Stimulated activated CD4-positive, alpha-beta T cell treated with anti-CD3 and anti-CD28 coated beads, Interleukin-15, amount 100 ng/mL, for 48 hours (primary cell): Measurements from ENCODE around the gene ZNF526.
"Not testable (repeated sequence)": the region's sequence is repeated elsewhere in the genome, so short reads cannot be mapped to it uniquely, and the experiment has no call there.

ENCODE experiments used
- DNase-seq, 2 donors: peaks; one replicate each; pipeline ENCODE4 v3.0.0-alpha.2; 2020; ENCODE audit warnings: low read depth in 2 of 2

Gene ZNF526

GRCh38 chr19:42266105-42266504 lies 46.0 kb downstream of the ZNF526 start:
- not testable (repeated sequence) for DNase-seq

GRCh38 chr19:42266928-42267603 lies 47.0 kb downstream of the ZNF526 start:
- DNase-seq: not testable (repeated sequence)

GRCh38 chr19:42267644-42268141 lies 47.6 kb downstream of the ZNF526 start:
- DNase-seq: no peak

GRCh38 chr19:42268142-42268703 lies 48.1 kb downstream of the ZNF526 start:
- DNase-seq: peak; percentile 98 to 99

GRCh38 chr19:42268704-42269477 lies 48.8 kb downstream of the ZNF526 start, which contains the start of gene CIC:
TSS of gene CIC (plus strand) at chr19:42269252. CDS start at chr19:42271784, 2,532 bp downstream.
- peak; percentile 99 for DNase-seq

- no peak for DNase-seq
These were observed 49.6 kb downstream of the ZNF526 start for GRCh38 chr19:42269478-42270345.

- peak; percentile 61 to 65 for DNase-seq
These were observed 50.4 kb downstream of the ZNF526 start for GRCh38 chr19:42270346-42271044.

GRCh38 chr19:42271045-42271419 lies 50.9 kb downstream of the ZNF526 start:
- DNase-seq: no peak

- DNase-seq: no peak
These were observed 51.9 kb downstream of the ZNF526 start for GRCh38 chr19:42271861-42272534.

- DNase-seq: no peak
These were observed 52.4 kb downstream of the ZNF526 start for GRCh38 chr19:42272535-42272897.

- no peak for DNase-seq
These were observed 52.9 kb downstream of the ZNF526 start for GRCh38 chr19:42272989-42273406.

- no peak for DNase-seq
These were observed 53.4 kb downstream of the ZNF526 start for GRCh38 chr19:42273407-42274064.

GRCh38 chr19:42274065-42274682 lies 54.1 kb downstream of the ZNF526 start:
- no peak for DNase-seq

GRCh38 chr19:42275103-42275502 lies 55.0 kb downstream of the ZNF526 start:
- no peak for DNase-seq

GRCh38 chr19:42275517-42275916 lies 55.4 kb downstream of the ZNF526 start:
- DNase-seq: no peak

- no peak for DNase-seq
These were observed 56.2 kb downstream of the ZNF526 start for GRCh38 chr19:42276284-42276683.

GRCh38 chr19:42276821-42277220 lies 56.7 kb downstream of the ZNF526 start:
- no peak for DNase-seq
